ENCODE measurements around the gene KDM7A. TPM values are rescaled to one million over a fixed set of nuclear protein-coding genes. Genes with fewer than 3 reads are reported as not detected.

The KDM7A gene
- total and polyA plus RNA-seq, 2 donors from 2014 or later, result 2.2 to 14.2 TPM

GRCh38 chr7:140200061-140200989, 23.5 kb upstream of the KDM7A start:
- H3K9ac ChIP-seq (ENCODE audit: low read length in 3 of 3), result no peak overlapping the region
- H3K4me3 ChIP-seq (ENCODE audit: low read length in 3 of 3), result no peak overlapping the region
- DNase-seq, result no peak
- no peak for TF ChIP-seq CTCF (IDR thresholded peaks at IDR 0.05; ENCODE audit: borderline replicate concordance, extremely low read depth, insufficient read depth)
- H3K27me3 ChIP-seq (ENCODE audit: control insufficient read depth, insufficient read depth, low read length), result no peaks in the 10 kb centered on the region
- H3K27ac ChIP-seq (ENCODE audit: low read depth in 2 of 2, low read length in 2 of 2), result no peak overlapping the region
- H3K4me1 ChIP-seq (ENCODE audit: control insufficient read depth in 2 of 3, insufficient read depth in 2 of 3, low read depth in 1 of 3, low read length in 3 of 3), result no peaks in the 10 kb centered on the region
- H3K9me3 ChIP-seq (ENCODE audit: control insufficient read depth in 2 of 3, insufficient read depth in 1 of 3, low read length in 3 of 3), result no peaks in the 10 kb centered on the region
- H3K36me3 ChIP-seq (ENCODE audit: control insufficient read depth in 2 of 3, insufficient read depth in 3 of 3, low read length in 3 of 3), result no peaks in the 10 kb centered on the region
- intact Hi-C loops (cut with DNase I), result no loop called here
- no peak for FAIRE-seq

GRCh38 chr7:140197938-140198337, 21.2 kb upstream of the KDM7A start:
- Histone ChIP-seq H3K9ac (ENCODE audit: low read length in 3 of 3) (no peak overlapping the region), H3K9me3 (ENCODE audit: control insufficient read depth in 2 of 3, insufficient read depth in 1 of 3, low read length in 3 of 3) (no peaks in the 10 kb centered on the region), H3K27me3 (ENCODE audit: control insufficient read depth, insufficient read depth, low read length) (no peaks in the 10 kb centered on the region), H3K36me3 (ENCODE audit: control insufficient read depth in 2 of 3, insufficient read depth in 3 of 3, low read length in 3 of 3) (no peaks in the 10 kb centered on the region), H3K27ac (ENCODE audit: low read depth in 2 of 2, low read length in 2 of 2) (no peak overlapping the region), H3K4me1 (ENCODE audit: control insufficient read depth in 2 of 3, insufficient read depth in 2 of 3, low read depth in 1 of 3, low read length in 3 of 3) (no peaks in the 10 kb centered on the region), H3K4me3 (ENCODE audit: low read length in 3 of 3) (no peak overlapping the region)
- intact Hi-C loops (cut with DNase I), result no loop called here
- FAIRE-seq (no peak), DNase-seq (no peak)
- TF ChIP-seq CTCF (IDR thresholded peaks at IDR 0.05; ENCODE audit: borderline replicate concordance, extremely low read depth, insufficient read depth), result no peak

- H3K9ac ChIP-seq (ENCODE audit: low read length in 3 of 3), result no peak overlapping the region
- H3K36me3 ChIP-seq (ENCODE audit: control insufficient read depth in 2 of 3, insufficient read depth in 3 of 3, low read length in 3 of 3), result no peaks in the 10 kb centered on the region
- no peaks in the 10 kb centered on the region for H3K4me1 ChIP-seq (ENCODE audit: control insufficient read depth in 2 of 3, insufficient read depth in 2 of 3, low read depth in 1 of 3, low read length in 3 of 3)
- DNase-seq, result no peak
- no peaks in the 10 kb centered on the region for H3K9me3 ChIP-seq (ENCODE audit: control insufficient read depth in 2 of 3, insufficient read depth in 1 of 3, low read length in 3 of 3)
- no peak for FAIRE-seq
- no peak overlapping the region for H3K27ac ChIP-seq (ENCODE audit: low read depth in 2 of 2, low read length in 2 of 2)
- TF ChIP-seq CTCF (IDR thresholded peaks at IDR 0.05; ENCODE audit: borderline replicate concordance, extremely low read depth, insufficient read depth), result no peak
- intact Hi-C loops (cut with DNase I), result no loop called here
- no peaks in the 10 kb centered on the region for H3K27me3 ChIP-seq (ENCODE audit: control insufficient read depth, insufficient read depth, low read length)
- no peak overlapping the region for H3K4me3 ChIP-seq (ENCODE audit: low read length in 3 of 3)
Measured at GRCh38 chr7:140197218-140197890, 20.6 kb upstream of the KDM7A start.

Data from kidney (tissue), 14 donors.